Measurements from ENCODE around the gene OR7G1.
"Not testable (repeated sequence)": the region's sequence is repeated elsewhere in the genome, so short reads cannot be mapped to it uniquely, and the experiment has no call there.

Gene OR7G1

GRCh38 chr19:9076901-9077300 is 38.7 kb downstream of the OR7G1 start:
- no peak for DNase-seq

DNA sequence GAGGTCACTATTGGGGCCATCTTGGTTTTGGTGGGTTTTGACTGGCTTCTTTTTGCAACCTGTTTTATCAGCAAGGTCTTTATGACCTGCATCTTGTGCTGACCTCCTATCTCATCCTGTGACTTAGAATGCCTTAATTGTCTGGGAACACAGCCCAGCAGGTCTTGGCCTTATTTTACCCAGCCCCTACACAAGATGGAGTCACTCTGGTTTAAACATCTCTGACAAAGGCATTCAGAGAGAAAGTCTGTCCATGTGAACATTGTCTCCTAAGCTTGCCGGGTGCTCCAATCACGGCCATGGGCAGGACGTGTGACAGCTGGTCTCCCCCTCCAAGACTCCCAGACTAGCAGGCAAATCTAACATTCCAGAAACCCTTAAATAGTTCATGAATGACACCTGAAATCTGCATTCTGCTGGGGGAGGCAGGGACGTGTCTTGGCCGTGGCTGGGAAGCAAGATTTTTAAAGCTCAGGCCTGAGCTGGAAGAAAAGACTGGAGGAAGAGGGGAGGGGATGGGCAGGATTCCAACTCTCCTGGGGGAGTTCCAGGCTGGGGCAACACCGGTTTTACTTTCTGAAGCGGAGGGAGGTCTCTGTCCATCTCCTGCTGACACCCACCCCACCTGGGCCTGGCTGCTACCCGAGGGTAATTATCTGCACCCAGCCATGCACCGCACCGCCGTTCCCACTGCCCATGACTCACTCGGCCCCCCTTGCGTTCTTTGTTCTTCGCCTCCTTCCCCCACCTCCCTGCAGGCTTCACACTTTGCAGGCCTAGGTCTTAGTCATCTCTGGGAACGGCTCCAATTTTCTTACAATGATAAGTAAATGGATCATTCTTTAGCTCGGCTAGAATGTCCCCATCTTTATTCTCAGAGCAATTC is 40.3 kb downstream of the OR7G1 start:
- no peak for DNase-seq

DNA sequence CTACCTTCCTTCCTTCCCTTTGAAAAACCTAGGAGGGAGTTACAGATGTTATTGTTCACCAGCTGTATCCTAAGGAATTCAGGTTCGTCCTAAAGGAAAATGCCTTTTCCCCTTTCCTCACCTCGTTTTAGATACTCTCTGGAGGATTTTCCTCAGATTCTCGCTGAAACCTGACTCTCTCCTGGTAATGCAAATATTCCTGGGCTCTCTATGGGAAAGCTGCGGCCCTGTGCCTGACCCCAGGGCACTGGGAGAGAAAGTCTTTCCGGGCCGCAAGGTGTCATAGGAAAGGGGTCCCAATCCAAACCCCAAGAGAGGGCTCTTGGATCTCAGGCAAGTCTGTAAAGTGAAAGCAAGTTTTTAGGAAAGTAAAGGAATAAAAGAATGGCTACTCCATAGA is 41.8 kb downstream of the OR7G1 start:
- no peak for DNase-seq

GRCh38 chr19:9071720-9072119 is 43.8 kb downstream of the OR7G1 start:
- not testable (repeated sequence) for DNase-seq

DNA sequence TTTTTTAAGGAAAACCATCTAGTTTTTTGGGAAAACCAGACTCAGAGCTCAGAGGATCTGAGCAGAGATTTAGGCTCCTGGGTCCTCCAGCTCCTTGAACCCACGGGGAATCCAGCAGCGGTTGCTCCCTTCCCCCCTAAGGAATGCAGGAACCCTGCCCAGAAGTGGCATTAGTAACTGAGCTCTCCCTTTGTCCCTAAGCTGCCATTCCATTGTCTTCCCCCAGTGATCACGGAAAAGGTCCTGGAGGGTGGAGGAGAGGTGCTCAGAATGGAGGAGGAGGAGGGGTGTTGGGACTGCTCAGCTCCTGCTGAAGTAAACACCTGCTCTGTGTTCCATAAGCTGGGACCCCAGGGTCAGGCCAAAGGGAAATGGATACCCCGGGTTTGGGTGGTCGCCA is 45.5 kb downstream of the OR7G1 start:
- no peak for DNase-seq

- DNase-seq, result no peak
These were observed 50.0 kb downstream of the OR7G1 start for GRCh38 chr19:9065457-9066014.
